ENCODE data around the gene BCAP29.

The BCAP29 gene

GRCh38 chr7:107661081-107661864, 81.2 kb downstream of the BCAP29 start:
- TF ChIP-seq, protein P1, sequence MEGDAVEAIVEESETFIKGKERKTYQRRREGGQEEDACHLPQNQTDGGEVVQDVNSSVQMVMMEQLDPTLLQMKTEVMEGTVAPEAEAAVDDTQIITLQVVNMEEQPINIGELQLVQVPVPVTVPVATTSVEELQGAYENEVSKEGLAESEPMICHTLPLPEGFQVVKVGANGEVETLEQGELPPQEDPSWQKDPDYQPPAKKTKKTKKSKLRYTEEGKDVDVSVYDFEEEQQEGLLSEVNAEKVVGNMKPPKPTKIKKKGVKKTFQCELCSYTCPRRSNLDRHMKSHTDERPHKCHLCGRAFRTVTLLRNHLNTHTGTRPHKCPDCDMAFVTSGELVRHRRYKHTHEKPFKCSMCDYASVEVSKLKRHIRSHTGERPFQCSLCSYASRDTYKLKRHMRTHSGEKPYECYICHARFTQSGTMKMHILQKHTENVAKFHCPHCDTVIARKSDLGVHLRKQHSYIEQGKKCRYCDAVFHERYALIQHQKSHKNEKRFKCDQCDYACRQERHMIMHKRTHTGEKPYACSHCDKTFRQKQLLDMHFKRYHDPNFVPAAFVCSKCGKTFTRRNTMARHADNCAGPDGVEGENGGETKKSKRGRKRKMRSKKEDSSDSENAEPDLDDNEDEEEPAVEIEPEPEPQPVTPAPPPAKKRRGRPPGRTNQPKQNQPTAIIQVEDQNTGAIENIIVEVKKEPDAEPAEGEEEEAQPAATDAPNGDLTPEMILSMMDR (IDR thresholded peaks at IDR 0.05; ENCODE audit: low read depth, low read length, missing control alignments): peak; percentile 21
- peak overlapping the region; percentile 45 for H3K4me3 ChIP-seq (replicated peaks; ENCODE audit: low read depth, low read length)
- no peak for DNase-seq (ENCODE audit: extremely low read depth, low read depth)

GRCh38 chr7:107661865-107662379, 81.9 kb downstream of the BCAP29 start:
- TF ChIP-seq, protein P1 (IDR thresholded peaks at IDR 0.05; ENCODE audit: low read depth, low read length, missing control alignments): no peak
- DNase-seq (ENCODE audit: extremely low read depth, low read depth): no peak
- peak overlapping the region; percentile 45 for H3K4me3 ChIP-seq (replicated peaks; ENCODE audit: low read depth, low read length)

DNA sequence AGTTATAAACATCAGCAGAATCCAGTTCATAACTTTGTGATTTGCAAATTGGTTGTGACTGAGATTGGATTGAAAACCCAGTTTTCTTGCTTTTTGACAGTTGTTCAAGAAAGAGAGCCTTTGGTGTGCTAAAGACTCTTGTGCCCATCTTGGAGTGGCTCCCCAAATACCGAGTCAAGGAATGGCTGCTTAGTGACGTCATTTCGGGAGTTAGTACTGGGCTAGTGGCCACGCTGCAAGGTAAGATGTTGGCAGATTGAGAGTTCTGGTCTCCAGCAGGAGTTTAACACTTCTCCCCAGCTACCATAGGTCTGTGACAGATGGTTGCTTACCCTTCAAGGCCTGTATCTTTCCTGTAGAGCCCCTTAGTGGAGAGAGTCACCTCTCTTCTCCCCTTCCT, 83.2 kb downstream of the BCAP29 start:
- TF ChIP-seq, protein P1 (IDR thresholded peaks at IDR 0.05; ENCODE audit: low read depth, low read length, missing control alignments): no peak
- H3K4me3 ChIP-seq (replicated peaks; ENCODE audit: low read depth, low read length): no peak overlapping the region
- no peak for DNase-seq (ENCODE audit: extremely low read depth, low read depth)

DNA sequence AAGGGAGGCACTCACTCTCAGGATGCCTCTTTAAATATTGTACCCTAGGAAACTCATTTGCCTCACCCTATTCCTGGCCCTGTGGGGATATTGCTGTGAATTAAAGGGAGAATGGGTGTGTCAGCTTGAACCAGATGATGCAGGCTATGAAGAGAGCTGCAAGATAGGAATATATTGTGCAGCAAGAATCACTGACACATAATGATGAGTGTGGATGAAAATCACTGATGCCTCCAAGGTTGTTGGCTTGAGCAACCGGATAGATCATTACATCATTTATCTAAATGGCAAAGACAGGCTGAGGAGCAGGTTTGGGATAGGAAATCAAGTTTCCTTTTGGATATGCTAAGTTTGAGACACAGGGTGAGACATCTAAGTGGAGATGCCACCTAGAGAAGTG, 86.7 kb downstream of the BCAP29 start:
- DNase-seq (ENCODE audit: extremely low read depth, low read depth): no peak
- TF ChIP-seq, protein P1 (IDR thresholded peaks at IDR 0.05; ENCODE audit: low read depth, low read length, missing control alignments): no peak
- no peak overlapping the region for H3K4me3 ChIP-seq (replicated peaks; ENCODE audit: low read depth, low read length)

DNA sequence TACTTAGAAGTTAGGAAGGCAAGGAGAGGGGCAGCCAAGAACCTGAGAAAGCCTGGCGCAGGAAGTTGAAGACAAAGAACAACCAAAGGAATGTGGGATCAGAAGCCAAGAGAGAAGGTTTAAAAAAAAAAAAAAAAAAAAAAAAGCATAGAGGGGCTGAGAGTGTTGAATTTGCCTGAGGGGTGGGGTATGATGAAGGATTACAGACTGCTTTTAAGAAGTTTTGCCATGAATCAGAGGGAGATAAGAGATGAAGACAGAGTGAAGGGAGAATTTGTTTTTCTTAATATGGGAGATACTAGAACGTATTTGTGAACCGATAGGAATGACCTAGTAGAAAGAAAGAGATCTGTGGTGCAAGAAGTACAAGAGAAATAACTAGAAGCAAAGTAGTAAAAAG, 87.3 kb downstream of the BCAP29 start:
- DNase-seq (ENCODE audit: extremely low read depth, low read depth): no peak
- no peak overlapping the region for H3K4me3 ChIP-seq (replicated peaks; ENCODE audit: low read depth, low read length)
- TF ChIP-seq, protein P1 (IDR thresholded peaks at IDR 0.05; ENCODE audit: low read depth, low read length, missing control alignments): no peak

DNA sequence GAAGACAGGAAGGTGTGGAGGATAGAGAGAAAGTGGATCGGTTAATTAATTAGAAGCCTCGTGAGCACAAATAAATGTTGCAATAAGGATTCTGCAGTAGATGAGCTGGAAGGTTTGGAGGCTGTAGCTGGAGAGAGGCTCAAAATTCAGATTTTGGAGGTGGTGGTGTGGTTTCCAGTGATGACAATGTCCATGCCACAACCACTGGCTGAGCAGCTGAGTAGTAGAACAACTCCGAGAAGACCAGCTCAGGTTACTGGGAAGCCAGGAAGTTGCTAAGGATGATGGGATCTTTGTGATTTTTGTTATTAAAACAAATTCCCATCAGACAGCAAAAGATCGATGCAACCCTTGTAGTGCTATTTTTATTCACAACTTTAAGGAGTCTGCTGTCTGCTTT, 88.2 kb downstream of the BCAP29 start:
- no peak overlapping the region for H3K4me3 ChIP-seq (replicated peaks; ENCODE audit: low read depth, low read length)
- TF ChIP-seq, protein P1 (IDR thresholded peaks at IDR 0.05; ENCODE audit: low read depth, low read length, missing control alignments): no peak
- DNase-seq (ENCODE audit: extremely low read depth, low read depth): no peak

Measured in HFF-Myc (cell line).